CD4-positive, alpha-beta T cell treated with Interleukin-6 at 100 ng/mL for 8 hours (primary cell): ENCODE measurements around the gene S100A2.
A peak's percentile ranks its signal among the peaks of the same experiment; 100 is the strongest.
"Not testable (repeated sequence)": the region's sequence is repeated elsewhere in the genome, so short reads cannot be mapped to it uniquely, and the experiment has no call there.

Source experiments
- DNase-seq: peaks from one replicate; pipeline ENCODE4 v3.0.0-alpha.2; 2020; ENCODE audit warnings: mixed read lengths, low spot score

S100A2 gene

GRCh38 chr1:153588482-153588881 lies 22.8 kb upstream of the S100A2 start:
- DNase-seq, result no peak

GRCh38 chr1:153588033-153588432 lies 22.4 kb upstream of the S100A2 start:
- DNase-seq, result not testable (repeated sequence)

- DNase-seq, result no peak
Measured at GRCh38 chr1:153587314-153587713, 21.7 kb upstream of the S100A2 start.

- DNase-seq, result no peak
Measured at GRCh38 chr1:153586347-153586746, 20.7 kb upstream of the S100A2 start.

- no peak for DNase-seq
Measured at GRCh38 chr1:153585006-153585405, 19.4 kb upstream of the S100A2 start.

- no peak for DNase-seq
Measured at GRCh38 chr1:153583976-153584375, 18.3 kb upstream of the S100A2 start.

GRCh38 chr1:153583514-153583913 lies 17.9 kb upstream of the S100A2 start:
- DNase-seq, result not testable (repeated sequence)

GRCh38 chr1:153582836-153583235 lies 17.2 kb upstream of the S100A2 start:
- not testable (repeated sequence) for DNase-seq

GRCh38 chr1:153578936-153579335 lies 13.3 kb upstream of the S100A2 start:
- DNase-seq, result no peak

- DNase-seq, result no peak
Measured at GRCh38 chr1:153578490-153578889, 12.8 kb upstream of the S100A2 start.

- no peak for DNase-seq
Measured at GRCh38 chr1:153577624-153578051, 12.0 kb upstream of the S100A2 start.

GRCh38 chr1:153577138-153577537 lies 11.5 kb upstream of the S100A2 start:
- DNase-seq, result no peak

GRCh38 chr1:153575497-153575896 lies 9.9 kb upstream of the S100A2 start:
- DNase-seq, result not testable (repeated sequence)

- not testable (repeated sequence) for DNase-seq
Measured at GRCh38 chr1:153575081-153575491, 9.4 kb upstream of the S100A2 start.

- DNase-seq, result no peak
Measured at GRCh38 chr1:153573351-153573750, 7.7 kb upstream of the S100A2 start.

GRCh38 chr1:153572569-153573015 lies 6.9 kb upstream of the S100A2 start:
- DNase-seq, result peak; percentile 40

- DNase-seq, result no peak
Measured at GRCh38 chr1:153571706-153572105, 6.1 kb upstream of the S100A2 start.

GRCh38 chr1:153570874-153571273 lies 5.2 kb upstream of the S100A2 start:
- no peak for DNase-seq

GRCh38 chr1:153569465-153569864 lies 3.8 kb upstream of the S100A2 start:
- DNase-seq, result no peak

GRCh38 chr1:153568367-153569099 lies 2.9 kb upstream of the S100A2 start:
- DNase-seq, result peak; percentile 79

GRCh38 chr1:153567621-153568366 lies 2.1 kb upstream of the S100A2 start:
- no peak for DNase-seq

GRCh38 chr1:153566414-153567371 lies 1.0 kb upstream of the S100A2 start:
- DNase-seq, result peak; percentile 92
